Liver (tissue), 9 donors: ENCODE measurements around the gene KATNB1. TPM values are rescaled to one million over a fixed set of nuclear protein-coding genes. Genes with fewer than 3 reads are reported as not detected.

ENCODE experiments used
- DNase-seq: peaks from one replicate; pipeline ENCODE4 v3.0.0-alpha.2; 2017; ENCODE audit warnings: low spot score
- H3K27ac ChIP-seq, 2 donors: one replicate each; pipeline ENCODE4 v1.7.0; 2013; ENCODE audit warnings: inconsistent platforms in 2 of 2, low read length in 2 of 2, control low read depth in 1 of 2, low read depth in 1 of 2, mild to moderate bottlenecking in 1 of 2
- H3K27me3 ChIP-seq, 4 donors: one replicate each; pipeline versions ENCODE4 v1.6.1 to v1.7.0; 2013; ENCODE audit warnings: low read length in 3 of 4, inconsistent platforms in 1 of 4, mild to moderate bottlenecking in 1 of 4, moderate library complexity in 1 of 4; ENCODE audit not compliant: control insufficient read depth in 4 of 4, insufficient read depth in 4 of 4
- H3K36me3 ChIP-seq, 4 donors: one replicate each; pipeline versions ENCODE4 v1.6.1 to v1.7.0; 2013; ENCODE audit warnings: low read length in 3 of 4, mild to moderate bottlenecking in 3 of 4, low read depth in 1 of 4, moderate library complexity in 1 of 4; ENCODE audit not compliant: control insufficient read depth in 4 of 4, insufficient read depth in 3 of 4
- H3K4me1 ChIP-seq, 4 donors: one replicate each; pipeline versions ENCODE4 v1.6.1 to v1.7.0; 2013; ENCODE audit warnings: low read length in 3 of 4, mild to moderate bottlenecking in 3 of 4, moderate library complexity in 1 of 4; ENCODE audit not compliant: control insufficient read depth in 4 of 4, insufficient read depth in 4 of 4
- H3K4me3 ChIP-seq, 3 donors: one replicate each; pipeline versions ENCODE4 v1.6.1 to v1.7.0; 2013; ENCODE audit warnings: low read length in 3 of 3, control low read depth in 1 of 3, low read depth in 1 of 3, mild to moderate bottlenecking in 1 of 3
- H3K9ac ChIP-seq, 2 donors: one replicate each; pipeline ENCODE4 v1.7.0; 2013; ENCODE audit warnings: low read length in 2 of 2, mild to moderate bottlenecking in 2 of 2, moderate library complexity in 2 of 2, control low read depth in 1 of 2, low read depth in 1 of 2
- H3K9me3 ChIP-seq, 4 donors: one replicate each; pipeline versions ENCODE4 v1.6.1 to v1.7.0; 2013; ENCODE audit warnings: low read length in 3 of 4; ENCODE audit not compliant: control insufficient read depth in 4 of 4
- EGR1 ChIP-seq, 2 donors: IDR thresholded peaks; 2 replicates each; pipeline ENCODE4 v1.6.1; 2016 to 2018; ENCODE audit warnings: antibody characterized with exemption in 2 of 2, low read depth in 2 of 2
- FOXA1 ChIP-seq: IDR thresholded peaks from 2 replicates; pipeline ENCODE4 v1.6.1; 2016; ENCODE audit warnings: antibody characterized with exemption
- FOXA2 ChIP-seq: IDR thresholded peaks from 2 replicates; pipeline ENCODE4 v1.6.1; 2016; ENCODE audit warnings: antibody characterized with exemption
- GABPA ChIP-seq, 2 donors: IDR thresholded peaks in 1 of 2; conservative IDR thresholded peaks in 1 of 2; 2 replicates each; pipeline ENCODE4 v1.6.1; 2016; ENCODE audit warnings: antibody characterized with exemption in 2 of 2, mild to moderate bottlenecking in 1 of 2, moderate library complexity in 1 of 2
- HNF4A ChIP-seq, 2 donors: conservative IDR thresholded peaks; 2 replicates each; pipeline ENCODE4 v1.6.1; 2016; ENCODE audit warnings: antibody characterized with exemption in 2 of 2, mild to moderate bottlenecking in 2 of 2
- HNF4G ChIP-seq: IDR thresholded peaks from 2 replicates; pipeline ENCODE4 v1.6.1; 2016; ENCODE audit warnings: antibody characterized with exemption
- JUND ChIP-seq, 2 donors: IDR thresholded peaks; 2 replicates each; pipeline ENCODE4 v1.6.1; 2016; ENCODE audit warnings: antibody characterized with exemption in 2 of 2
- NR2F2 ChIP-seq: IDR thresholded peaks from 2 replicates; pipeline ENCODE4 v1.6.1; 2016; ENCODE audit warnings: antibody characterized with exemption
- RAD21 ChIP-seq, 2 donors: IDR thresholded peaks; 2 replicates each; pipeline ENCODE4 v1.6.1; 2016; ENCODE audit warnings: antibody characterized with exemption in 2 of 2, mild to moderate bottlenecking in 2 of 2
- RXRA ChIP-seq, 2 donors: IDR thresholded peaks; 2 replicates each; pipeline ENCODE4 v1.6.1; 2017 to 2018; ENCODE audit warnings: antibody characterized with exemption in 2 of 2, mild to moderate bottlenecking in 1 of 2
- SP1 ChIP-seq: IDR thresholded peaks from 2 replicates; pipeline ENCODE4 v1.6.1; 2018; ENCODE audit warnings: antibody characterized with exemption, mild to moderate bottlenecking
- TAF1 ChIP-seq: conservative IDR thresholded peaks from 2 replicates; pipeline ENCODE4 v1.6.1; 2016; ENCODE audit warnings: antibody characterized with exemption, mild to moderate bottlenecking
- YY1 ChIP-seq: IDR thresholded peaks from 2 replicates; pipeline ENCODE4 v1.6.1; 2016; ENCODE audit warnings: antibody characterized with exemption, mild to moderate bottlenecking
- WGBS: extraction: QIAGEN DNeasy Blood & Tissue Kit; methylation state at CpG from one replicate; pipeline ENCODE4 v1.1.7; 2013; 5-methylcytosine and 5-hydroxymethylcytosine counted together
- polyA plus RNA-seq, 2 donors: library from polyadenylated mRNA; stranded (reverse) in 1 of 2; unstranded in 1 of 2; fragments of 200-250 nt in 1 of 2; fragments of >200 nt in 1 of 2; fragmentation: Nextera tagmentation in 1 of 2; extraction: Ambion mirVana in 1 of 2; gene quantifications; one replicate each; pipeline versions ENCODE4 v1.2.1 to v1.2.3, GENCODE V29; 2013 to 2015
- total RNA-seq, 2 donors: library from RNA; depleted of rRNA; stranded (reverse); fragments of >200 nt; gene quantifications; one replicate each; pipeline ENCODE4 v1.2.3, GENCODE V29; 2014
- TF ChIP-seq, protein P1 (sequence below): IDR thresholded peaks from 2 replicates; pipeline ENCODE4 v1.6.1; 2016; ENCODE audit warnings: antibody characterized with exemption
- TF ChIP-seq, protein P2 (sequence below): IDR thresholded peaks from 2 replicates; pipeline ENCODE4 v1.6.1; 2016; ENCODE audit warnings: antibody characterized with exemption, mild to moderate bottlenecking
- TF ChIP-seq, protein P3 (sequence below): IDR thresholded peaks from 2 replicates; pipeline ENCODE4 v1.6.1; 2016; ENCODE audit warnings: antibody characterized with exemption
- TF ChIP-seq, protein P4 (sequence below): fragments of 150-350 bp; IDR thresholded peaks from 2 replicates; pipeline ENCODE4 v1.5.1; 2017; ENCODE audit warnings: improper control_type of control experiment, low read depth, low read length; ENCODE audit not compliant: missing input control
- TF ChIP-seq, protein P5 (sequence below): IDR thresholded peaks from 2 replicates; pipeline ENCODE4 v1.6.1; 2016; ENCODE audit warnings: antibody characterized with exemption
- donor health status: healthy.
- donor health status: healthy.
- donor health status: healthy.
- donor health status: healthy.
- donor health status: healthy.

Gene KATNB1
- total and polyA plus RNA-seq, 4 donors, result 4.5 to 16.4 (median 7.5) TPM

DNA sequence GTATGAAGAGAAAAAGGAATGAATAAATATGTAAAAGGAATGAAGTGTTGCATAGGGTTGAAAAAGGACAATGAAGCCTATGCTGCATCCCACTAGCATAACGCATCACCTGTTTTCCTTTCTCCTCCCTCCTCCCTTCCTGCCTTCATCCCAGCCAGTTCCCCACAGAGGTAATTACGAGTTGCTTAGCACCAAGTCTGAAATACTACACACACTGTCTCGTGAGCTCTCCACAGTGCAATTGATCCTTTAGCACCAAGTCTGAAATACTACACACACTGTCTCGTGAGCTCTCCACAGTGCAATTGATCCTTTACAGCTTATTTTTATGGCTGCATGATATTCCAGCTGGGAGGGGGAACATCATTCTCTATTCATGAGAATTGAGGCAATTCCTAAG is 42.0 kb upstream of the KATNB1 start:
- no peaks in the 10 kb centered on the region for H3K27me3 ChIP-seq
- DNase-seq, result no peak
- H3K4me3 ChIP-seq, result no peak overlapping the region
- TF ChIP-seq NR2F2 (no peak), SP1 (no peak), HNF4A (conservative IDR thresholded peaks at IDR 0.05) (no peak)
- no peaks in the 10 kb centered on the region for H3K9me3 ChIP-seq
- H3K27ac ChIP-seq, result no peak overlapping the region
- no peak overlapping the region for H3K9ac ChIP-seq
- H3K4me1 ChIP-seq, result peaks cover 2 to 39% (median 23%) of the 10 kb centered on the region in 4 donors
- no peaks in the 10 kb centered on the region for H3K36me3 ChIP-seq
- WGBS, result 73% methylated on average over 4 of the region's 4 CpGs

DNA sequence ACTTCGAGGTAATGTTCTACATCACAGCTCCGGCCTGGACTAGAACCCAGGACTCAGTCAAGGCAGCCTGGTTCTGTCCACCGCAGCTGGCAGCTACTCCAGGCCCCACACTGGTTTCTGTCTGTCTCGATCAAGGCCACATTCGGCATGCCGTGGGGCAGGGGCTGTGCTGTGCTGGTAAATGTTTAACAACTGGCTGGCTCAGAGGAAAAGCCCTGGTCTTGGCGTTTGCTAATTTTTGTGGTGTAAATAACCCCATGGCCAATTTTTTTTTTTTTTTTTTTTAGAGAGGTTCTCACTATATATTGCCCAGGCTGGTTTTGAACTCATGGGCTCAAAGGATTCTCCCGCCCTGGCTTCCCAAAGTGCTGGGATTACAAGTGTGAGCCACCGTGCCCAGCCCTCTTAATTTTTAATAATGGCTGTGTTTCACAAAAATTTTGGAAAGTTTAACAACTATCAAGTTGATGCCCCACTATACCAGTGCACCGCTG is 41.3 kb upstream of the KATNB1 start:
- 25% methylated on average over 10 of the region's 10 CpGs for WGBS
- Histone ChIP-seq H3K36me3 (no peaks in the 10 kb centered on the region), H3K27me3 (no peaks in the 10 kb centered on the region), H3K27ac (peak overlapping the region; percentile 45 to 72), H3K9ac (no peak overlapping the region), H3K4me1 (peaks cover 2 to 31% (median 17%) of the 10 kb centered on the region in 4 donors), H3K4me3 (no peak overlapping the region), H3K9me3 (no peaks in the 10 kb centered on the region)
- peak; percentile 66 for DNase-seq
- TF ChIP-seq EGR1 (IDR thresholded peaks at IDR 0.05; ENCODE audit: low read depth in 2 of 2), result peak in 1 of 2 donors; percentile 32
- peak; percentile 58 for TF ChIP-seq FOXA1
- TF ChIP-seq, protein P1, sequence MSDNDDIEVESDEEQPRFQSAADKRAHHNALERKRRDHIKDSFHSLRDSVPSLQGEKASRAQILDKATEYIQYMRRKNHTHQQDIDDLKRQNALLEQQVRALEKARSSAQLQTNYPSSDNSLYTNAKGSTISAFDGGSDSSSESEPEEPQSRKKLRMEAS, result peak; percentile 78
- TF ChIP-seq HNF4G, result no peak
- TF ChIP-seq FOXA2, result peak; percentile 53
- TF ChIP-seq, protein P2, sequence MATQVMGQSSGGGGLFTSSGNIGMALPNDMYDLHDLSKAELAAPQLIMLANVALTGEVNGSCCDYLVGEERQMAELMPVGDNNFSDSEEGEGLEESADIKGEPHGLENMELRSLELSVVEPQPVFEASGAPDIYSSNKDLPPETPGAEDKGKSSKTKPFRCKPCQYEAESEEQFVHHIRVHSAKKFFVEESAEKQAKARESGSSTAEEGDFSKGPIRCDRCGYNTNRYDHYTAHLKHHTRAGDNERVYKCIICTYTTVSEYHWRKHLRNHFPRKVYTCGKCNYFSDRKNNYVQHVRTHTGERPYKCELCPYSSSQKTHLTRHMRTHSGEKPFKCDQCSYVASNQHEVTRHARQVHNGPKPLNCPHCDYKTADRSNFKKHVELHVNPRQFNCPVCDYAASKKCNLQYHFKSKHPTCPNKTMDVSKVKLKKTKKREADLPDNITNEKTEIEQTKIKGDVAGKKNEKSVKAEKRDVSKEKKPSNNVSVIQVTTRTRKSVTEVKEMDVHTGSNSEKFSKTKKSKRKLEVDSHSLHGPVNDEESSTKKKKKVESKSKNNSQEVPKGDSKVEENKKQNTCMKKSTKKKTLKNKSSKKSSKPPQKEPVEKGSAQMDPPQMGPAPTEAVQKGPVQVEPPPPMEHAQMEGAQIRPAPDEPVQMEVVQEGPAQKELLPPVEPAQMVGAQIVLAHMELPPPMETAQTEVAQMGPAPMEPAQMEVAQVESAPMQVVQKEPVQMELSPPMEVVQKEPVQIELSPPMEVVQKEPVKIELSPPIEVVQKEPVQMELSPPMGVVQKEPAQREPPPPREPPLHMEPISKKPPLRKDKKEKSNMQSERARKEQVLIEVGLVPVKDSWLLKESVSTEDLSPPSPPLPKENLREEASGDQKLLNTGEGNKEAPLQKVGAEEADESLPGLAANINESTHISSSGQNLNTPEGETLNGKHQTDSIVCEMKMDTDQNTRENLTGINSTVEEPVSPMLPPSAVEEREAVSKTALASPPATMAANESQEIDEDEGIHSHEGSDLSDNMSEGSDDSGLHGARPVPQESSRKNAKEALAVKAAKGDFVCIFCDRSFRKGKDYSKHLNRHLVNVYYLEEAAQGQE, result peak; percentile 65
- no peak for TF ChIP-seq GABPA (IDR thresholded peaks at IDR 0.05 in 1 of 2, conservative IDR thresholded peaks at IDR 0.05 in 1 of 2)
- peak; percentile 71 for TF ChIP-seq TAF1
- TF ChIP-seq, protein P3, sequence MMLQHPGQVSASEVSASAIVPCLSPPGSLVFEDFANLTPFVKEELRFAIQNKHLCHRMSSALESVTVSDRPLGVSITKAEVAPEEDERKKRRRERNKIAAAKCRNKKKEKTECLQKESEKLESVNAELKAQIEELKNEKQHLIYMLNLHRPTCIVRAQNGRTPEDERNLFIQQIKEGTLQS, result no peak
- TF ChIP-seq, protein P4, sequence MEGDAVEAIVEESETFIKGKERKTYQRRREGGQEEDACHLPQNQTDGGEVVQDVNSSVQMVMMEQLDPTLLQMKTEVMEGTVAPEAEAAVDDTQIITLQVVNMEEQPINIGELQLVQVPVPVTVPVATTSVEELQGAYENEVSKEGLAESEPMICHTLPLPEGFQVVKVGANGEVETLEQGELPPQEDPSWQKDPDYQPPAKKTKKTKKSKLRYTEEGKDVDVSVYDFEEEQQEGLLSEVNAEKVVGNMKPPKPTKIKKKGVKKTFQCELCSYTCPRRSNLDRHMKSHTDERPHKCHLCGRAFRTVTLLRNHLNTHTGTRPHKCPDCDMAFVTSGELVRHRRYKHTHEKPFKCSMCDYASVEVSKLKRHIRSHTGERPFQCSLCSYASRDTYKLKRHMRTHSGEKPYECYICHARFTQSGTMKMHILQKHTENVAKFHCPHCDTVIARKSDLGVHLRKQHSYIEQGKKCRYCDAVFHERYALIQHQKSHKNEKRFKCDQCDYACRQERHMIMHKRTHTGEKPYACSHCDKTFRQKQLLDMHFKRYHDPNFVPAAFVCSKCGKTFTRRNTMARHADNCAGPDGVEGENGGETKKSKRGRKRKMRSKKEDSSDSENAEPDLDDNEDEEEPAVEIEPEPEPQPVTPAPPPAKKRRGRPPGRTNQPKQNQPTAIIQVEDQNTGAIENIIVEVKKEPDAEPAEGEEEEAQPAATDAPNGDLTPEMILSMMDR, result no peak
- peak; percentile 17 to 46 for TF ChIP-seq RAD21 (IDR thresholded peaks at IDR 0.05)
- TF ChIP-seq HNF4A (conservative IDR thresholded peaks at IDR 0.05), result peak; percentile 31 to 63
- no peak for TF ChIP-seq NR2F2
- TF ChIP-seq YY1, result peak; percentile 70
- TF ChIP-seq, protein P5, sequence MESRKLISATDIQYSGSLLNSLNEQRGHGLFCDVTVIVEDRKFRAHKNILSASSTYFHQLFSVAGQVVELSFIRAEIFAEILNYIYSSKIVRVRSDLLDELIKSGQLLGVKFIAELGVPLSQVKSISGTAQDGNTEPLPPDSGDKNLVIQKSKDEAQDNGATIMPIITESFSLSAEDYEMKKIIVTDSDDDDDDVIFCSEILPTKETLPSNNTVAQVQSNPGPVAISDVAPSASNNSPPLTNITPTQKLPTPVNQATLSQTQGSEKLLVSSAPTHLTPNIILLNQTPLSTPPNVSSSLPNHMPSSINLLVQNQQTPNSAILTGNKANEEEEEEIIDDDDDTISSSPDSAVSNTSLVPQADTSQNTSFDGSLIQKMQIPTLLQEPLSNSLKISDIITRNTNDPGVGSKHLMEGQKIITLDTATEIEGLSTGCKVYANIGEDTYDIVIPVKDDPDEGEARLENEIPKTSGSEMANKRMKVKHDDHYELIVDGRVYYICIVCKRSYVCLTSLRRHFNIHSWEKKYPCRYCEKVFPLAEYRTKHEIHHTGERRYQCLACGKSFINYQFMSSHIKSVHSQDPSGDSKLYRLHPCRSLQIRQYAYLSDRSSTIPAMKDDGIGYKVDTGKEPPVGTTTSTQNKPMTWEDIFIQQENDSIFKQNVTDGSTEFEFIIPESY, result no peak
- TF ChIP-seq RXRA (IDR thresholded peaks at IDR 0.05), result peak; percentile 41 to 66
- TF ChIP-seq SP1, result peak; percentile 89
- peak in 1 of 2 donors; percentile 15 for TF ChIP-seq JUND (IDR thresholded peaks at IDR 0.05)
